Sigmoid colon (tissue), 4 donors: Measurements from ENCODE around the gene C1orf87.

Experiments used
- CTCF ChIP-seq, 4 experiments: fragments of 450-650 bp in 3 of 4; fragments of 200-600 bp in 1 of 4; IDR thresholded peaks; one replicate each; pipeline ENCODE4 v1.5.1; 2016 to 2019; ENCODE audit warnings: antibody characterized with exemption in 4 of 4, mild to moderate bottlenecking in 3 of 4, moderate library complexity in 2 of 4
- EP300 ChIP-seq, 4 donors: sonication (generic); formaldehyde crosslinking; IDR thresholded peaks; one replicate each; pipeline ENCODE4 v1.6.1; 2017; ENCODE audit warnings: antibody characterized with exemption in 4 of 4
- POLR2A ChIP-seq, 2 donors: fragments of 450-650 bp; IDR thresholded peaks; one replicate each; pipeline ENCODE4 v1.6.1; 2016; ENCODE audit warnings: antibody characterized with exemption in 2 of 2, mild to moderate bottlenecking in 2 of 2, moderate library complexity in 2 of 2
- POLR2AphosphoS5 ChIP-seq, 4 donors: sonication (generic); formaldehyde crosslinking; IDR thresholded peaks; one replicate each; pipeline ENCODE4 v1.6.1; 2017; ENCODE audit warnings: antibody characterized with exemption in 4 of 4

- no peak for TF ChIP-seq CTCF (IDR thresholded peaks at IDR 0.05)
- TF ChIP-seq POLR2A (IDR thresholded peaks at IDR 0.05) = no peak
- no peak for TF ChIP-seq POLR2AphosphoS5 (IDR thresholded peaks at IDR 0.05)
- TF ChIP-seq EP300 (IDR thresholded peaks at IDR 0.05) = no peak
Observed at GRCh38 chr1:60017508-60018205, 55.9 kb downstream of the C1orf87 start.
